ENCODE results near the gene POLL.

POLL gene

GRCh38 chr10:101616415-101617101 is 28.5 kb upstream of the POLL start:
- TF ChIP-seq CTCF (IDR thresholded peaks at IDR 0.05; ENCODE audit: insufficient read depth, low read depth, low read length, missing control alignments) = no peak
- no peak overlapping the region for H3K4me3 ChIP-seq (ENCODE audit: low read length)
- no peak for DNase-seq (ENCODE audit: low read depth)

DNA sequence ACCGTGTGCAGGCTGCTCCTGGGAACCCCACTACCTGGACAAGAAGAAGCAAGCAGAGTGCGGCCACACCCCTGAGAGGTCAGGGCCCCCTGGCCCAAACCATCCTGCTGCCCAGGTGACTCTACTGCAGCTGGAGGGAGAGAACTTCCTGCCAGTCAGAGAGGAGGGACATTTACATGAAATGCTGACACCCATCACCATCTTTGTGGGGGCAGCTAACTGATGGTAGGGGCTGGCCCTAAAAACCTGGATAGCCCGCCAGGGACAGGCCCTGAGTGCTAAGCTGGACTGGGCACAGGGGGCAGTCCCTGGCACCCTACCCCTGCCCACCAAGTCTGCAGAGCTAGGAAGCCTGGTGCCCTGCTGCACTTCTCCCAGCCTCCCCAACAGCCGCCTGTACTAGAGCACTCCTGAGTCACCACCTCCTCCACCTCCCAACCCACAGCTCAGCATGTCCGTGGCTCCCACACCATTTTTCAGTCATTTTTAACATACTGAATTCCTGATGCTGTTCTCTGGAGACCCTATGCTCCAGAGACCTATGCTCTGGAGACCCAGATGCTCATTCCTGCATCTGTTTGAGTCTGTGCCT is 27.6 kb upstream of the POLL start:
- DNase-seq (ENCODE audit: low read depth) = no peak
- H3K4me3 ChIP-seq (ENCODE audit: low read length) = no peak overlapping the region
- TF ChIP-seq CTCF (IDR thresholded peaks at IDR 0.05; ENCODE audit: insufficient read depth, low read depth, low read length, missing control alignments) = no peak

DNA sequence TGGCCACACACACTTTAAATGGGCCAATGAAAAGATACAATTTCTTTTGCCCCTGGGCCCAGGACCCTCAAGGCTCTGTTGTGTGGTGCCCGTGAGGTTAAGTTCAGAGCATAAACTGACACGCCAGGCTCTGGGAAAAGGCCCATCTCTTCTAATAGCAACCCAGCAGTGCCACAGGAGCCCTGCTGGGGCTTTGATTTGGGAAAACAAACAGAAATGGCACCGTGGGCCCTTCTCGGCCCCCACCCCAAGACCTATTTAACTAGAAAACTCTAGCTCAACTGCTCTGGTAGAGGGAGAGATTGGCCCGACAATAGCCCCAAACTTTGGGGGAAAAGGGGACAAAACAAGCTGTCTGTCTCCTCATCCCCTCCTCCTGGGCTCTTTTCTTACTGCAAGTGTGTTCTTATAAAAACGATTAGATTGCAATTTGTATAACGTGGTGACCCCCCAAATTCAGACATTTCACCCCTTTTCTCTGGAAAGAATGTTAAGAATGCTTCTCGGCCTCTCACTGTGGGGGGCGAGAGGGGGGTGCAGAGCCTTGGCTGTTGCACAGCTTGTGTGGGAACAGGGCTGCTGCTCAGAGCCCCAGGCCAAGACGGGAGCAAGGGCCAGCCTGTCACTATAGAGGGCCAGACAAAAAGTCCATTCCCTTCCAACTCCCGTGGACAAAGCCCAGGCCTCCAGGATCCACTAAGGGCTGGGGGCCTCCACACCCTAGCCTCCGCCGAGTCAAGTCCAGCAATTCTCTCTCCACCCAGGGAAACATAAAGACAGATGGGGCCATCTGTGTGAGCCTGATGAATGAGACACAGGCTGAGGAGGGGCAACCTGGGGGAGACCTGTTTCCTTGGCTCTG is 26.8 kb upstream of the POLL start:
- DNase-seq (ENCODE audit: low read depth) = no peak
- no peak for TF ChIP-seq CTCF (IDR thresholded peaks at IDR 0.05; ENCODE audit: insufficient read depth, low read depth, low read length, missing control alignments)
- H3K4me3 ChIP-seq (ENCODE audit: low read length) = no peak overlapping the region

GRCh38 chr10:101613646-101614045 is 25.6 kb upstream of the POLL start:
- no peak for TF ChIP-seq CTCF (IDR thresholded peaks at IDR 0.05; ENCODE audit: insufficient read depth, low read depth, low read length, missing control alignments)
- DNase-seq (ENCODE audit: low read depth) = no peak
- no peak overlapping the region for H3K4me3 ChIP-seq (ENCODE audit: low read length)

DNA sequence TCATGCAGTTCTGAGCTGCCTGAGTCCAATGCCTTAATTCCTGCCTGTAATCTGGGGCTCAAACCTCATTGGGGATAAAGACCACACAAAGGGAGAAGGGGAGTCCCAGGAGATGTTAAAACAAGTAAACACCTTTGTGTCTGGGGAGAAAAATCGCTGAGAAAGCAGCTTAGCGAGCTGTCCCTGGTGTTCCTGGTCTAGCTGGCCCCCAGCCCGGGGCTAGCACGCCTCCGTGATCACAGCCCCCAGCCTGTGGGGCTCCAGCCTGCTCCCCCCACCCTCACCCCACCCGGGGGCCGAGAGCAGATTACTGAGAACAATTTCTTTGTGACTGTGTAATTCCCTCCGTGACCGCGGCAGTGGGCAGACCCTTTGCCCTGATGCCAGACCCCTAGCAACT is 24.8 kb upstream of the POLL start:
- H3K4me3 ChIP-seq (ENCODE audit: low read length) = no peak overlapping the region
- TF ChIP-seq CTCF (IDR thresholded peaks at IDR 0.05; ENCODE audit: insufficient read depth, low read depth, low read length, missing control alignments) = no peak
- DNase-seq (ENCODE audit: low read depth) = no peak

DNA sequence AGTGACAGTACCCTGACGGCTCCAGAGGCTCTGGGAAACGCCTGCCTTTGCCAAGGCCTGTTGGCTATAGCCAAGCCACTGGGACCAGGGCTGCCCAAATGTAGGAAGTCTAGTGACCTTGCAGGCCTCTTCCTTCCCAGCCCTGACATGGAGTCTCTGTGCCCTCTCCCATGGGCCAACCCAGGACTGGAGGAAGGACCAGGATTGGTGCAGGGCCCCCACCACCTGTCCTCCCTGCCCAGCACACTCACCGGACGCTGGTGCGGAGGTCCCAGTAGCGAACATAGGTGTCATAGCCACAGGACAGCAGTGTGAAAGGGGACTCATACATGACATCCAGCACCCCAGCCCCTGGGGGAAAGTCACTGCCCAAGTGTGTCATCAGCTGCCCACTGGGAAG is 24.0 kb upstream of the POLL start:
- no peak for DNase-seq (ENCODE audit: low read depth)
- H3K4me3 ChIP-seq (ENCODE audit: low read length) = no peak overlapping the region
- no peak for TF ChIP-seq CTCF (IDR thresholded peaks at IDR 0.05; ENCODE audit: insufficient read depth, low read depth, low read length, missing control alignments)

Data from epithelial cell of esophagus (primary cell).